Upper lobe of right lung (tissue), 1 donor: ENCODE data around the gene MAOB. TPM values are rescaled to one million over a fixed set of nuclear protein-coding genes. Genes with fewer than 3 reads are reported as not detected.
"Not testable (repeated sequence)": the region's sequence is repeated elsewhere in the genome, so short reads cannot be mapped to it uniquely, and the experiment has no call there.

Experiments
- ATAC-seq: fragments of 200-7000 bp; cut with Tn5 transposase; one replicate; pipeline ENCODE4 v1.9.1; 2020; ENCODE audit warnings: mild to moderate bottlenecking, moderate library complexity
- DNase-seq: peaks from one replicate; pipeline ENCODE4 v3.0.0-alpha.2; 2020
- H3K27ac ChIP-seq: fragments of 200-600 bp; one replicate; pipeline ENCODE4 v1.8.0; 2022
- H3K27me3 ChIP-seq: fragments of 200-600 bp; one replicate; pipeline ENCODE4 v1.8.0; 2022; ENCODE audit warnings: mild to moderate bottlenecking
- H3K36me3 ChIP-seq: fragments of 200-600 bp; one replicate; pipeline ENCODE4 v1.8.0; 2022
- H3K4me1 ChIP-seq: fragments of 200-600 bp; one replicate; pipeline ENCODE4 v1.8.0; 2022
- H3K4me3 ChIP-seq: fragments of 200-600 bp; one replicate; pipeline ENCODE4 v1.8.0; 2022; ENCODE audit warnings: mild to moderate bottlenecking
- H3K9me3 ChIP-seq: fragments of 200-600 bp; one replicate; pipeline ENCODE4 v1.8.0; 2022
- intact Hi-C: fragments of 100-400 bp; cut with DNase I; formaldehyde crosslinking; loops from one replicate; pipeline ENCODE4 v1.11.0; 2022
- long read RNA-seq: library from polyadenylated mRNA; unstranded; transcript quantifications from one replicate; pipeline ENCODE4 v2.0.0, GENCODE V29; 2021
- total RNA-seq: library from RNA; stranded (reverse); fragmentation: NEBNext Ultra II Directional; extraction: Animal tissue kit (Norgen Biotek cat#: 25700); gene quantifications from one replicate; pipeline ENCODE4 v1.2.1, GENCODE V29; 2021
- TF ChIP-seq, protein P1 (sequence below): fragments of 200-600 bp; IDR thresholded peaks from one replicate; pipeline ENCODE4 v1.8.0; 2022; ENCODE audit warnings: antibody characterized with exemption
- donor health status: DM: no; HTN: yes; CAD: no; lungs with severe emphysema.

Gene MAOB
- 38.9 TPM for total RNA-seq
- long read RNA-seq, transcript MAOB-201 (15 exons, 2,566 nt), result major isoform, 103 of 123 reads
- long read RNA-seq, partial matches to known transcripts, result 11 of 123 reads
- long read RNA-seq, other reads (novel, unspliced or antisense), result 9 of 123 reads

DNA sequence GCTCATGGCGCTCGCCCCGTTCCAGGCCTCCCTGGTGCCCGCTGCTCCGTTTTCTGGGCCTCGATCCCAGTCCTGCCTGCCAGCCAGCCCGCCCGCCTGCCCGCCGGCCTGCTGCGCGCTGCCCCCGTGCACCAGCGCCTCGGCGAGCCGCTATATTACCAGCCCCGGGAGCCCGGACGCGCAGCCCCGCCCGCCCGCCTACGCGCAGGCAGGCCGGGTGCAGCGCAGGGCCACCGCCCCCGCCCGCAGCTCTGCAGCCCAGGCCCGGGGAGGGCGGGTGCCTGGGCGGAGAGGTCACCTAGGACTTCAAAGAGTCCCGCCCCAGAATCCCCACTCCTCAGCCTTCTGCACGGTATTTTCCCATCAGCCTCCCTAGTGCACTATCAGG lies at the start of gene MAOB:
TSS of gene MAOB (minus strand) at position 157 of the 388 bp plus-strand sequence. CDS start at position 6, 151 bp downstream.
- Histone ChIP-seq H3K27ac (peak within 1 kb of the TSS; percentile 66), H3K4me1 (no peaks in the 10 kb centered on the region), H3K9me3 (no peaks in the 10 kb centered on the region), H3K4me3 (peak within 1 kb of the TSS; percentile 36), H3K27me3 (no peaks in the 10 kb centered on the region), H3K36me3 (no peaks in the 10 kb centered on the region)
- DNase-seq, result peak; percentile 72
- TF ChIP-seq, protein P1, sequence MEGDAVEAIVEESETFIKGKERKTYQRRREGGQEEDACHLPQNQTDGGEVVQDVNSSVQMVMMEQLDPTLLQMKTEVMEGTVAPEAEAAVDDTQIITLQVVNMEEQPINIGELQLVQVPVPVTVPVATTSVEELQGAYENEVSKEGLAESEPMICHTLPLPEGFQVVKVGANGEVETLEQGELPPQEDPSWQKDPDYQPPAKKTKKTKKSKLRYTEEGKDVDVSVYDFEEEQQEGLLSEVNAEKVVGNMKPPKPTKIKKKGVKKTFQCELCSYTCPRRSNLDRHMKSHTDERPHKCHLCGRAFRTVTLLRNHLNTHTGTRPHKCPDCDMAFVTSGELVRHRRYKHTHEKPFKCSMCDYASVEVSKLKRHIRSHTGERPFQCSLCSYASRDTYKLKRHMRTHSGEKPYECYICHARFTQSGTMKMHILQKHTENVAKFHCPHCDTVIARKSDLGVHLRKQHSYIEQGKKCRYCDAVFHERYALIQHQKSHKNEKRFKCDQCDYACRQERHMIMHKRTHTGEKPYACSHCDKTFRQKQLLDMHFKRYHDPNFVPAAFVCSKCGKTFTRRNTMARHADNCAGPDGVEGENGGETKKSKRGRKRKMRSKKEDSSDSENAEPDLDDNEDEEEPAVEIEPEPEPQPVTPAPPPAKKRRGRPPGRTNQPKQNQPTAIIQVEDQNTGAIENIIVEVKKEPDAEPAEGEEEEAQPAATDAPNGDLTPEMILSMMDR, result no peak
- ATAC-seq, result peak; percentile 96
- intact Hi-C loops, result no loop called here

DNA sequence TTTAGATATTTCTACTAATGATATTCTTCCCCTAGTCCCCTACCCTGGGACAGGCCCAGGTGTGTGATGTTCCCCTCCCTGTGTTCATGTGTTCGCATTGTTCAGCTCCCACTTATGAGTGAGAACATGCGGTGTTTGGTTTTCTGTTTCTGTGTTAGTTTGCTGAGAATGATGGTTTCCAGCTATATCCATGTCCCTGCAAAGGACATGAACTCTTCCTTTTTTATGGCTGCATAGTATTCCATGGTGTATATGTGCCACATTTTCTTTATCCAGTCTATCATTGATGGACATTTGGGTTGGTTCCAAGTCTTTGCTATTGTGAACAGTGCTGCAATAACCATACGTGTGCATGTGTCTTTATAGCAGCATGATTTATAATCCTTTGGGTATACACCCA lies 39.8 kb upstream of the MAOB start:
- H3K4me3 ChIP-seq, H3K4me1 ChIP-seq, ATAC-seq, H3K9me3 ChIP-seq, DNase-seq, H3K36me3 ChIP-seq, H3K27ac ChIP-seq, intact Hi-C loops, H3K27me3 ChIP-seq: not testable (repeated sequence)

- H3K27ac ChIP-seq, H3K9me3 ChIP-seq, H3K4me1 ChIP-seq, H3K36me3 ChIP-seq, DNase-seq, ATAC-seq, H3K27me3 ChIP-seq, intact Hi-C loops, H3K4me3 ChIP-seq: not testable (repeated sequence)
These were observed 28.5 kb upstream of the MAOB start for GRCh38 chrX:43910772-43911171.

DNA sequence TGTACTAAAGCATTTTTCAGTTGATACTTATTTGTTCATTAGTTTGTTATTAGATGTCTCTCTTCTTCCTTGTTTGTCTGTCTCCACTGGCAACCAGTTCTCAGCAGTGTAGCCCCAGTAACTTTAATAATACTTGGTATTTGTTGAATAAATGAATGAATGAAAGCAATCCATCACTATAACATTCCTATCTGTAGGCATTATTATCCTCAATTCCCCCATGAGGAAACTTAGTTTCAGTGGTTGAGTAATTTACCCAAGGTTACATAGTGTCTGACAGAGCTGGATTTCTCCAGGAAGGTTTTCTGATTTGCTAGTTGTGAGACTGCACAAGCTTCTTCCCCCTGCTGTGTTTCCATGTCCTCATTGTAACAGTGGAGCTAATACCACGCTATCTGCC lies 27.8 kb upstream of the MAOB start:
- no peak overlapping the region for H3K27ac ChIP-seq
- ATAC-seq (no peak), DNase-seq (no peak)
- intact Hi-C loops, result no loop called here
- H3K4me1 ChIP-seq, result no peaks in the 10 kb centered on the region
- H3K9me3 ChIP-seq, result no peaks in the 10 kb centered on the region
- no peak overlapping the region for H3K4me3 ChIP-seq
- H3K36me3 ChIP-seq, result no peaks in the 10 kb centered on the region
- no peaks in the 10 kb centered on the region for H3K27me3 ChIP-seq
- TF ChIP-seq, protein P1, result no peak

- no peaks in the 10 kb centered on the region for H3K36me3 ChIP-seq
These were observed 26.9 kb upstream of the MAOB start for GRCh38 chrX:43909141-43909540.

DNA sequence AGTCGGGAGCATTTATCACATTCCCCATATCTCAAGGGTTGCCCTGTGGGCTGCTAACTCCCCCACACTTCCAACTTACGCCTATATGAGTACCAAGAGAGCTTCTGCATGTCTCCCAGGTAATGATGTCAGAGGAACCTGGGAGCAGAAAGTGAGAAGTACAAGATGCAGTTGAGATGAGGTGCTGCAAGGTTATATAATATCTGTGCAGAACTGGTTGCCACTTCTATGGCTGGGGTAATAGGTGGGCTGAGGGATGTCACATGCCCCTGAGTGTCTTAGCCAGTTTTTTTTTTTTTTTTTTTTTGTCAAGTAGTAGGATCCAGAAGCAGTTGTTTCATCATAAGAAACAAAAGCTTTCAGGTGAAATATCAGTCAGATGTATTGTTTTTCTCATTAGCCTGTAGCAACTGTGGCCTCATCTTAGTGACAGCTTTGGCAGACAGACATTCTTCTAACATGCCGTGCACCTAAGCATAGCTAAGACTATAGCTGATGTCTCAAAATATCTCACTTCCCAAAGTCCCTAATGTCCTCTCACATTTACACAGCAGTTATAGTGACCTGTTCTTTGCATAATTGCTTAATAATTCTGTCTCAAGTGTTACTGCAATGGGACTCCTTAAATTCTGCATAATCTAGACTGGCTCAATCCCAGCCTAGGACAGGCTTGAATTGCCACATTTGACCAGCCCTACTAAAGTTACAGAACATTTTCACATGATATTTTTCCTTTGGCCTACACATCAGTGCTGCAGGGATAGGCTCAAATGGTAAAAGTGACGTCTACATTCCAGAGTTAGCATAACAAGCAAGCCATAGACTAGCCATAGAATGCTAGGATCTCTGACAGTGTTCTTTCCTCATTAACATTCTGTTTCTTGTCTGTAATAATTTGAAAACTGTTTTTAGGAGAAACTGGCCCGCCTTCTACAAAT lies 17.9 kb upstream of the MAOB start:
- Histone ChIP-seq H3K4me1 (no peaks in the 10 kb centered on the region), H3K9me3 (no peaks in the 10 kb centered on the region), H3K36me3 (no peaks in the 10 kb centered on the region), H3K27me3 (no peaks in the 10 kb centered on the region), H3K4me3 (no peak overlapping the region), H3K27ac (no peak overlapping the region)
- ATAC-seq (no peak), DNase-seq (no peak)
- TF ChIP-seq, protein P1, result no peak
- intact Hi-C loops, result no loop called here

More at GRCh38 chrX:43909141-43909540, 26.9 kb upstream of the MAOB start:
- DNase-seq (no peak), ATAC-seq (no peak)
- intact Hi-C loops, result no loop called here
- Histone ChIP-seq H3K27me3 (no peaks in the 10 kb centered on the region), H3K9me3 (no peaks in the 10 kb centered on the region), H3K4me3 (no peak overlapping the region), H3K4me1 (no peaks in the 10 kb centered on the region), H3K27ac (no peak overlapping the region)
- TF ChIP-seq, protein P1, result no peak
